GM12801 (cell line): ENCODE results near the gene SEPTIN3.

Source experiments
- CTCF ChIP-seq: IDR thresholded peaks from one replicate; pipeline ENCODE4 v1.5.1; 2011; ENCODE audit warnings: control low read depth; ENCODE audit not compliant: insufficient read length; ENCODE audit errors: extremely low read depth

Gene SEPTIN3

DNA sequence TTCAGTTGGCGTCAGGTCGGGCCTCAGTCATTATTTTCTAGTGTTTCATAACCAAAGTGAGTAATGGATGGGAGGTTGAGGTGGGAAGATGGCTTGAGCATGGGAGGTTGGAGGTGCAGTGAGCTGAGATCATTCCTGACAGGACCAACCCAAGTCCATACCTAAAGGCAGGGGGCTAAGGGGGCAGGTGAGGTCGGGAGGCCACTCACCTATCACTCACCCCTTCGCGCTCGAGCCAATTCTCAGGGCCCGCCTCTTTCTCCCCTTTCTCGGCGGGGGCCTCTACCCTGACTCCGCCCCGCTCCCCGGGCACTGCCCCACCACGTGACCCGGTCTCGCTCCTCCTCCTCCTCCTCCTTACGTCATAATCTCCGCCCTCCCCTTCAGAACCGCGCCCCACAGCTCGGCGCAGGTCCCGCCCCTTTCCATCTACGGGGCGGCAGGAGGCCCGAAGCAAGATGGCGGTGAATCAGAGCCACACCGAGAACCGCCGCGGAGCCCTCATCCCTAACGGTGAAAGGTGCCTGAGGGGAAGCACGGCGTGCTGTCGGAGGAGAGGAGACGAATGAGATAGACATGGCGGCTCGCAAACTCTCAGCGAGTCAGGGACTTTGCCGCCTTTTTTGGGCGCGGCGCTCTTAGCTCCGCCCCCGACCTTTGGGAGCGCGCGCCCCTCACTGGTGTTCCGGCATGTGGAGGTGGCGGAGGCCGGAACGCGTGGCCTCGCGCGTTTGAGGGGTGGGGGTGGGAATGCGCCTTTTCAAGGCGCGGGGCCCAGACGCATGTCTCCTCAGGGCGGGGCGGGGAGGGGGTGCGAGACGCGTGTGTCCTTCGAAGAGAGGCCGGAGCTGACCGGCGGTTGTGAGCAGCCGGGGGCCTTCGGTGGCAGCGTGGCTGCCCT is 29.4 kb downstream of the SEPTIN3 start, which contains the start of gene WBP2NL:
WBP2NL (plus strand) TSS at position 428 of the 901 bp plus-strand sequence; CDS start at position 459, 31 bp downstream.
- TF ChIP-seq CTCF: no peak

DNA sequence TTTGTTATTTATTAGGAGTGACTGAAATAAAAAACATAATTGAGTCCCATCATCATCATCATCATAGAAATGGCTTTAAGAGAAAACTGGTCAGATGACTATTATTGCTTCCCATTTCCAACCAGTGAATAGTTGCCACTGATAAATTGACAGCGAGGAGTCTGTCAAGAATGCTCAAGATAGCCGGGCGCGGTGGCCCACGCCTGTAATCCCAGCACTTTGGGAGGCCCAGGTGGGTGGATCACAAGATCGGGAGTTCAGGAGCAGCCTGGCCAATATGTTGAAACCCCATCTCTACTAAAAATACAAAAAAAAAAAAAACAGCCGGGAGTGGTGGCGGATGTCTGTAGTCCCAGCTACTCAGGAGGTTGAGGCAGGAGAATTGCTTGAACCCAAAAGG is 31.2 kb downstream of the SEPTIN3 start:
- no peak for TF ChIP-seq CTCF

DNA sequence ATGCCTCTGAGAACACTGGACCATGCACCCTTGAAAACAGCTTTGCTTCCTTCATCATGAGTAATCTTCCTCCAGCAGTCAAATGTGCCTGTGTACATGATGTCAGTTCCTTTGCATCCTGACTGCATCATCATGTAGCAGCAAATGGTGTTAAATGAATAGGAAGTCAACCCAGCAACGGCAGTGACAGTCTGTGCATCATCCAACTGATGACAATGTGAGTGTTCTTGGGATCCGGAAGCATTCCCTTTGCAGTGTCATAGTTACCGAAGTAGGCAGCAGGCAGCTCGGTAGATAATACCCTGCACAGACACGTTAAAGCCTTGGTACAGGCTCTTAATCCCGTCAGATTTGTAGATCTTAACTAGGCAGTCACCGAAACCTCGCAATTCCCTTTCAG is 31.9 kb downstream of the SEPTIN3 start:
- no peak for TF ChIP-seq CTCF

DNA sequence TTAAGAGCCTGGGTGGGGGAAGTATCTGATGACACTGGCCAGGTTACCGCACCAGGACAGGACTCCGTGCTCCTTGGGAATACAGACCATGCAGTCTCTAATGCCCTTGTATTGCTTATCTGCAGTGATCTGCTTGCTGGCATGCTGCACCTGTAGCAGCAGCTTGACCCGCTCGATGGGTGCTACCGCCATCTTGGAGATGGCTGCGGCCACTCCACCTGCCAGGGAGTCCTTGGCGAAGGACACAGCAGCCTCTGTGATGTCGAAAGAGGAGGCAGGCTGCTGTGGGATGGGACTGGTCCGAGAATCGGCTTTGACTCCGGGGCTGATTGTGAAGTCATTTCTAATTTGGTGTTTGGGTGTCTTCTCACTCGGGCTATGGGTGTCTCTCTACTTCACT is 32.5 kb downstream of the SEPTIN3 start:
- no peak for TF ChIP-seq CTCF

DNA sequence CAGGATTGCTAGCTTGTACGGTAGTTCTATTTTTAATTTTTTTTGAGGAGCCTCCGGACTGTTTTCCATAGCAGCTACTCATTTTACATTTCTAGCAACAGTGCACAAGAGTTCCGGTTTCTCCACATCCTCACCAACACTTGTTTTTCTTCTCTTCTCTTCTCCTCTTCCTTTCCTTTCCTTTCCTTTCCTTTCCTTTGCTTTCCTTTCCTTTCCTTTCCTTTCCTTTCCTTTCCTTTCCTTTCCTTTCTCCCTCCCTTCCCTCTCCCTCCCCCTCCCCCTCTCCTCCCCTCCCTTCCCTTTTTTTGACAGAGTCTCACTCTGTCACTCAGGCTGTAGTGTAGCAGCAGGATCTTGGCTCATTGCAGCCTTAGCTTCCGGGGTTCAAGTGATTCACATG is 38.7 kb downstream of the SEPTIN3 start:
- TF ChIP-seq CTCF: no peak

GRCh38 chr22:42010778-42011177 is 41.5 kb downstream of the SEPTIN3 start:
- no peak for TF ChIP-seq CTCF

DNA sequence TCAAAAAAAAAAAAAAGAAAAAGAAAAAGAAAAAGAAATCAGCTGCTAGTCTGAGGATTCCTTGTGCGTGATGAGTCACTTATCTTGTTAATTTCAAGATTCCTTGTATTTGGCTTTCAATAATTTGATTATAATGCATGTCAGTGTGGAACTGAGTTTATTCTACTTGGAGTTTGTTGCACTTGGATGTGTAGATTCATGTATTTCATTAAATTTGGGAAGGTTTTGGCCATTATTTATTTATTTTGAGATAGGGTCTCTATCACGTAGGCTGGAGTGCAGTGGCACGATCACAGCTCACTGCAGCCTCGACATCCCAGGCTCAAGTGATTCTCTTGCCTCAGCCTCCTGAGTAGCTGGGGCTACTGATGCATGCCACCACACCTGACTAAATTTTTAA is 44.1 kb downstream of the SEPTIN3 start:
- TF ChIP-seq CTCF: no peak
